Measurements from ENCODE around the gene FCHSD2. TPM values are rescaled to one million over a fixed set of nuclear protein-coding genes. Genes with fewer than 3 reads are reported as not detected.

Gene FCHSD2
- total RNA-seq, 1 donor from 2014 or later = 59.0 TPM

DNA sequence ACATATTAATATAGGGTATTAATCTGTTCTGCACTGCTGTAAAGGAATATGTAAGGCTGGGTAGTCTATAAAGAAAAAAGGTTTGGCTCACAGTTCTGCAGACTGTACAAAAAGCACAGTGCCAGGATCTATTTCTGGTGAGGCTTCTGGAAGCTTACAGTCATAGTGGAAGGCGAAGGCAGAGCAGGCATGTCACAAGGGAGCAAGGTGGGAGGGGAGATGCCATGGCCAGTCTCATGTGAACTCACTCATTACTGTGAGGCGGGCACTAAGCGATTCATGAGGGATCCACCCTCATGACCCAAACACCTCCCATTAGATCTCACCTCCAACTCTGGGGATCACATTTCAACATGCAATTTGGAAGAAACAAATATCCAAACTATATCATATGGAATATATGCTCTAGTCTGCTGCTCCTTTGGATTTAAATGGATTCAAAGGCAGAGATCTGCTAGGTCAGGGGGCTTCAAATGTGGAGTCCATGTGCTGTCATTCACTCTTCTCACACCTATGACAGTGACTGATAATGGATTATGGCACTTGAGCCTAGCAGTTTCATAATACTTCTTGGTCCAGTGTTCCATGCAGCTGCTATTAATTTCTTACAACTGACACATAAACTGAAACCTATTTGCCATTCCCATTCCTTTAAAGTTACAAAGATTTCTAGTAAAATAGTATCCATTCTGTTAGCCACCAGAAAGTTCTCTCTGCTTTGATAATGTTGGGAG, 182.0 kb downstream of the FCHSD2 start:
- Histone ChIP-seq H3K27me3 (ENCODE audit: low read depth) (no peaks in the 10 kb centered on the region), H3K9me3 (no peaks in the 10 kb centered on the region), H3K27ac (no peak overlapping the region), H3K36me3 (no peaks in the 10 kb centered on the region), H3K4me1 (peaks cover 3% of the 10 kb centered on the region), H3K4me3 (no peak overlapping the region)
- TF ChIP-seq, protein P1, sequence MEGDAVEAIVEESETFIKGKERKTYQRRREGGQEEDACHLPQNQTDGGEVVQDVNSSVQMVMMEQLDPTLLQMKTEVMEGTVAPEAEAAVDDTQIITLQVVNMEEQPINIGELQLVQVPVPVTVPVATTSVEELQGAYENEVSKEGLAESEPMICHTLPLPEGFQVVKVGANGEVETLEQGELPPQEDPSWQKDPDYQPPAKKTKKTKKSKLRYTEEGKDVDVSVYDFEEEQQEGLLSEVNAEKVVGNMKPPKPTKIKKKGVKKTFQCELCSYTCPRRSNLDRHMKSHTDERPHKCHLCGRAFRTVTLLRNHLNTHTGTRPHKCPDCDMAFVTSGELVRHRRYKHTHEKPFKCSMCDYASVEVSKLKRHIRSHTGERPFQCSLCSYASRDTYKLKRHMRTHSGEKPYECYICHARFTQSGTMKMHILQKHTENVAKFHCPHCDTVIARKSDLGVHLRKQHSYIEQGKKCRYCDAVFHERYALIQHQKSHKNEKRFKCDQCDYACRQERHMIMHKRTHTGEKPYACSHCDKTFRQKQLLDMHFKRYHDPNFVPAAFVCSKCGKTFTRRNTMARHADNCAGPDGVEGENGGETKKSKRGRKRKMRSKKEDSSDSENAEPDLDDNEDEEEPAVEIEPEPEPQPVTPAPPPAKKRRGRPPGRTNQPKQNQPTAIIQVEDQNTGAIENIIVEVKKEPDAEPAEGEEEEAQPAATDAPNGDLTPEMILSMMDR (IDR thresholded peaks at IDR 0.05) = no peak
- no peak for DNase-seq
- no peak for ATAC-seq
- intact Hi-C loops (cut with DNase I) = no loop called here

- TF ChIP-seq, protein P1 (IDR thresholded peaks at IDR 0.05) = no peak
- intact Hi-C loops (cut with DNase I) = no loop called here
- H3K4me3 ChIP-seq = no peak overlapping the region
- ATAC-seq (no peak), DNase-seq (no peak)
- no peaks in the 10 kb centered on the region for H3K36me3 ChIP-seq
- H3K9me3 ChIP-seq = no peaks in the 10 kb centered on the region
- peaks cover 11% of the 10 kb centered on the region for H3K4me1 ChIP-seq
- H3K27me3 ChIP-seq (ENCODE audit: low read depth) = no peaks in the 10 kb centered on the region
- no peak overlapping the region for H3K27ac ChIP-seq
Measured at GRCh38 chr11:72958791-72959190, 183.3 kb downstream of the FCHSD2 start.

GRCh38 chr11:72955466-72955865, 186.7 kb downstream of the FCHSD2 start:
- TF ChIP-seq, protein P1 (IDR thresholded peaks at IDR 0.05) = no peak
- H3K9me3 ChIP-seq = no peaks in the 10 kb centered on the region
- intact Hi-C loops (cut with DNase I) = no loop called here
- H3K27ac ChIP-seq = no peak overlapping the region
- no peaks in the 10 kb centered on the region for H3K36me3 ChIP-seq
- no peak for ATAC-seq
- H3K27me3 ChIP-seq (ENCODE audit: low read depth) = no peaks in the 10 kb centered on the region
- H3K4me1 ChIP-seq = peaks cover 26% of the 10 kb centered on the region
- H3K4me3 ChIP-seq = no peak overlapping the region
- DNase-seq = no peak

GRCh38 chr11:72954860-72955259, 187.3 kb downstream of the FCHSD2 start:
- Histone ChIP-seq H3K36me3 (no peaks in the 10 kb centered on the region), H3K9me3 (no peaks in the 10 kb centered on the region), H3K27ac (no peak overlapping the region), H3K4me3 (no peak overlapping the region), H3K27me3 (ENCODE audit: low read depth) (no peaks in the 10 kb centered on the region), H3K4me1 (peaks cover 26% of the 10 kb centered on the region)
- intact Hi-C loops (cut with DNase I) = no loop called here
- ATAC-seq (no peak), DNase-seq (no peak)
- TF ChIP-seq, protein P1 (IDR thresholded peaks at IDR 0.05) = no peak

- Histone ChIP-seq H3K4me1 (peaks cover 26% of the 10 kb centered on the region), H3K27me3 (ENCODE audit: low read depth) (no peaks in the 10 kb centered on the region), H3K27ac (no peak overlapping the region), H3K9me3 (no peaks in the 10 kb centered on the region), H3K36me3 (no peaks in the 10 kb centered on the region), H3K4me3 (no peak overlapping the region)
- no peak for DNase-seq
- ATAC-seq = no peak
- intact Hi-C loops (cut with DNase I) = no loop called here
- TF ChIP-seq, protein P1 (IDR thresholded peaks at IDR 0.05) = no peak
Measured at GRCh38 chr11:72953637-72954036, 188.5 kb downstream of the FCHSD2 start.
